Right cardiac atrium (tissue), 5 donors: ENCODE results near the gene AFDN. TPM values are rescaled to one million over a fixed set of nuclear protein-coding genes. Genes with fewer than 3 reads are reported as not detected.

ENCODE experiments used
- ATAC-seq, 2 donors: fragments of 200-7000 bp; cut with Tn5 transposase; one replicate each; pipeline versions ENCODE4 v1.8.0 to v1.9.1; 2020; ENCODE audit warnings: moderate library complexity in 2 of 2, mild to moderate bottlenecking in 1 of 2
- DNase-seq, 3 donors: peaks; one replicate each; pipeline ENCODE4 v3.0.0-alpha.2; 2020
- H3K27ac ChIP-seq: one replicate; pipeline ENCODE4 v1.5.1; 2013; ENCODE audit warnings: mild to moderate bottlenecking, low read length, control low read depth, moderate library complexity
- H3K27me3 ChIP-seq: one replicate; pipeline ENCODE4 v1.6.1; 2013; ENCODE audit not compliant: control insufficient read depth, insufficient read depth
- H3K4me1 ChIP-seq: one replicate; pipeline ENCODE4 v1.6.1; 2013; ENCODE audit warnings: low read length; ENCODE audit not compliant: control insufficient read depth, insufficient read depth
- H3K4me3 ChIP-seq: one replicate; pipeline ENCODE4 v1.5.1; 2013; ENCODE audit warnings: low read length, control low read depth
- H3K9me3 ChIP-seq: one replicate; pipeline ENCODE4 v1.6.1; 2013; ENCODE audit warnings: low read length; ENCODE audit not compliant: control insufficient read depth
- WGBS: extraction: QIAGEN DNeasy Blood & Tissue Kit; methylation state at CpG from one replicate; pipeline ENCODE4 v1.1.7; 2013; 5-methylcytosine and 5-hydroxymethylcytosine counted together
- intact Hi-C, 4 donors: fragments of 100-400 bp; cut with DNase I; formaldehyde crosslinking; loops; one replicate each; pipeline versions ENCODE4 v1.11.0 to v1.14.0; 2022 to 2023
- polyA plus RNA-seq: library from polyadenylated mRNA; stranded (reverse); fragments of 200-250 nt; gene quantifications from one replicate; pipeline ENCODE4 v1.2.3, GENCODE V29; 2013
- total RNA-seq, 4 donors: library from RNA; stranded (reverse); fragmentation: NEBNext Ultra II Directional; extraction: Animal tissue kit (Norgen Biotek cat#: 25700); gene quantifications; one replicate each; pipeline ENCODE4 v1.2.1, GENCODE V29; 2021
- donor health status: healthy with polysubstance abuse.
- donor health status: DM: no; HTN: yes; CAD: no.
- donor health status: DM: no; HTN: no; CAD: no.
- donor health status: DM: no; HTN: yes; CAD: no; lungs with severe emphysema.
- donor health status: DM: yes; HTN: yes; CAD: no.

AFDN gene
- total and polyA plus RNA-seq, 5 donors: 23.0 to 58.0 (median 48.6) TPM

DNA sequence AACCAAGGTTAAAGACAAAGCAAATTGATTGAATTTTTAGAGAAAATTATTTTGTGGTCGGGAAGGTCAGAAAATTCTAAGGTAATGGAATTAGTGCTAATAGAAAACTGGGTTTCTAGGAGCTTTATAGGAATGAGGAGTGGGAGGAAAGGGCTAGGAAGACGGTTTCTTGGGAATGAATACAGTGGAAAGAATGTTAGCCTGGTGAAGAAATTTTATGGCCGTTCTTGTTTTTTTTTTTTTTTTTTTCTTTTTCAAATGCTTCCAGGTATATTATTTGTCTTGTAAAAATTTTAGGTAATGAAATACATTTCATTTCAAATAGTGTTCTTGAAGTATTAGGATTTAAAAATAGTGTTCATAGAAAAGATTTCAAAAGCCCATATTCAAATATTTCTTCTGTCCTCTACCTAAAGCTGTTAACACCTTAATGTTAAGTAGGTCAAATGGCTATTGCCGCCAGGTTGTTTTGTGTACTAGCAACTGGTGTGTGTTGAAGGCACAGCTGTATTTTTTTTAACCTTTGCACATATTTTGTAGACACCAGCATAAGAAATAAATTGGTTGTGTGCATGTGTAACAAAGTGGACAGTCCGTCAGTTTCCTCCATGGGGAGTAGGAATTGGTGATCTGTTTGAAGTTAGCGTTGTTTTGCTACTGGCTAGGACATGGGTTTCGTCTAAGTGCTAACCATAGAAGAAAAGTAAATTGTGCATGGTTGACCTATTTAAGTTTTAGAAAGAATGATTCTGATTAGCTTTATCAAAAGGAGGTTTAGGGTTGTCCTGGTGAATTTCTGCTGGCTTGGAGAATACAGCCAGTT, 32.3 kb downstream of the AFDN start:
- no peak overlapping the region for H3K4me3 ChIP-seq
- peaks cover 7% of the 10 kb centered on the region for H3K4me1 ChIP-seq
- DNase-seq (no peak), ATAC-seq (no peak)
- no peak overlapping the region for H3K27ac ChIP-seq
- no peaks in the 10 kb centered on the region for H3K9me3 ChIP-seq
- H3K27me3 ChIP-seq: no peaks in the 10 kb centered on the region
- intact Hi-C loops: no loop called here
- WGBS: 47% methylated on average over 7 of the region's 7 CpGs

DNA sequence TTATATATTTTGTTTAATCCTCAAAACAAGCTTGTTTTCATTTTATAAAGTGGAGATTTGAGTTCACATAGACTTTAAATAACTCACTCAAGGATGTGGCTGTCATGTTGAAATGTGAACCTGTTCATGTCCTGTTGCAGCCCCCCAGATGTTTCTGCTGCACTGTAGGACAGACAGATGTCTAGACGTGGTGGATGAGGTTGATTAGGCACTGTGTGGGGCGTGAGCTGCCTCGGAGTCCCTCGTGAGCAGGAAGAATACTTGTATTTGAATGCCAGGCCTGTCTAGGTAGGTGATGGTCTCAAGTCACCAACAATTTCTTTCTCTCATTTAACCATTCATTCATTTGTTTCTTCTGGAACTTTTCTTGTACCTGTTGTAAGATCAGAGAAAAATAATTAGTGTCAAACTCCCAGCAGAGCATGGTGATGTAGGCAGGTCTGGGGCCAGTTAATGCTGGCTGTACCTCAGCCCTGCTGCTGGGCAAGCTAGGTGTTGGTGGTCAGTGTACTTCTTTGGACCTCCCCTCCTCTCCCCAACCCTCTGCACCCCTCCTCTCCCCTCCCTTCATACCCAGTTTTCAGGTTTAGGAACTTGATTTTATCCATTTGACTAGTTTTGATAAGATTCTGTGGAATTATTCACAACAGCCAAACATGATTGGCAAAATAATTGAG, 34.0 kb downstream of the AFDN start:
- ATAC-seq: no peak
- Histone ChIP-seq H3K27ac (no peak overlapping the region), H3K4me1 (peaks cover 7% of the 10 kb centered on the region), H3K9me3 (no peaks in the 10 kb centered on the region), H3K27me3 (no peaks in the 10 kb centered on the region), H3K4me3 (no peak overlapping the region)
- WGBS: 65% methylated on average over 4 of the region's 4 CpGs
- intact Hi-C loops: no loop called here
- no peak for DNase-seq

DNA sequence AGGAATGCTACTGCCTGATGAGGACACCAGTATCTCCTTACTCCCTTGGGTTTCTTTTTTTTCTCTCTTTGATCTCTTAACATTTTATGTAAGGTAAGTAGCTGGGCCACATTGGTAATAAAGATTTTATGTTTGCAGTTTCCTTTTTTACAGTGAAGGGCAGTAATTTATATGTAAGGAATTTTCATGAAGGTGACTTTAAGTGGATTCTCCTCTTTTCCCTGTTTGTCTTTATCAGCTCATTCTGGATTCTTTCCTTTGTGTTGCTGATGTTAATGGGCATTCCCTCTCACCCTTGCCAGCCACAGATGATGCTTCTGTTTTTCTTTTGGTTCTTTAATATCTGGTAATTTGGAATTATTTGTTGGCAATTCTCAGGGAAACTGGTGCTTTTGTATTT, 34.7 kb downstream of the AFDN start:
- peaks cover 7% of the 10 kb centered on the region for H3K4me1 ChIP-seq
- no peaks in the 10 kb centered on the region for H3K9me3 ChIP-seq
- no peak overlapping the region for H3K4me3 ChIP-seq
- no peak for ATAC-seq
- H3K27ac ChIP-seq: no peak overlapping the region
- DNase-seq: no peak
- no peaks in the 10 kb centered on the region for H3K27me3 ChIP-seq
- intact Hi-C loops: no loop called here

- no peak for DNase-seq
- H3K4me1 ChIP-seq: peaks cover 7% of the 10 kb centered on the region
- no peak overlapping the region for H3K27ac ChIP-seq
- WGBS: 95% methylated on average over 4 of the region's 4 CpGs
- no peak for ATAC-seq
- intact Hi-C loops: no loop called here
- H3K27me3 ChIP-seq: no peaks in the 10 kb centered on the region
- no peak overlapping the region for H3K4me3 ChIP-seq
- no peaks in the 10 kb centered on the region for H3K9me3 ChIP-seq
Observed at GRCh38 chr6:167863897-167864296, 37.2 kb downstream of the AFDN start.

DNA sequence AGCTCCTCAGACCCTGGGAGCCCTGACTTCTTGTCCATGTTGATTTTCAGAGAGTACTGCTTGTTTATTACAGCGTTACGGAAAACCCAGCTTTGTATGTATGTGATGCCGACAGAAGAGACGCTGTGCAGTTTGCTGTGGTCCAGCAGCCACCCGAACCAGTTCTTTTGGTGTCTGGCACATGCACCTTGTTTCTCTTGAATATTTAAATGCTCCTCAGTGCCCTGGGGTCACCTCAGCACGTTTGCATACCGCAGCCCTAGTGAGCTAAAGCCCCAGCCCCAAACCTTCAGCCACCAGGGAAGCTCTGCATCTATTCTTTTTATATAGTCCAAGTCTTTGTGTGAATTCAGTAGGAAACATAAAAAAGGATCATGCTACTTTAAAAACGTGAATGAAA, 39.9 kb downstream of the AFDN start:
- ATAC-seq: no peak
- no peak overlapping the region for H3K27ac ChIP-seq
- H3K9me3 ChIP-seq: no peaks in the 10 kb centered on the region
- no peak for DNase-seq
- H3K4me1 ChIP-seq: peaks cover 2% of the 10 kb centered on the region
- no peaks in the 10 kb centered on the region for H3K27me3 ChIP-seq
- no peak overlapping the region for H3K4me3 ChIP-seq
- intact Hi-C loops: no loop called here
- 81% methylated on average over 8 of the region's 8 CpGs for WGBS

DNA sequence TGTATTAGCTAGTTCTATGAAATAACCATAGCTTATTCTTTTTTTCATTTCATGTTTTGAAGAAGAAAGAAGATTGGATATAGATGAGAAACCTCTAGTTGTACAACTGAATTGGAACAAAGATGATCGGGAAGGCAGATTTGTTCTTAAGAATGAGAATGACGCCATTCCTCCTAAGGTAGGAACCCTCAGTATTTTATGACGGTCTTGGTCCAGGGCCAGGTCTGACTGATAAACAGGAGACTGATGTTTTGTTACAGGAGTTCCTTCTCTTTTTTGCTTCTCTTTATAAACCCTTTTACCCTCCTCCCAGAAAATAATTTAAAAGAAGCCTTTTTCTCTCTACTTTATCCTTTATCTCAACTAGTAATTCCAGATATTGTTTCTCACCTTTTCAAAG, 43.6 kb downstream of the AFDN start:
- H3K4me1 ChIP-seq: no peaks in the 10 kb centered on the region
- H3K27ac ChIP-seq: no peak overlapping the region
- H3K4me3 ChIP-seq: no peak overlapping the region
- DNase-seq (peak in 2 of 3 donors; percentile 12 to 48), ATAC-seq (no peak)
- intact Hi-C loops: no loop called here
- H3K9me3 ChIP-seq: no peaks in the 10 kb centered on the region
- WGBS: 63% methylated on average over 3 of the region's 3 CpGs
- no peaks in the 10 kb centered on the region for H3K27me3 ChIP-seq

- Histone ChIP-seq H3K9me3 (no peaks in the 10 kb centered on the region), H3K27ac (no peak overlapping the region), H3K27me3 (no peaks in the 10 kb centered on the region), H3K4me1 (no peaks in the 10 kb centered on the region), H3K4me3 (no peak overlapping the region)
- 91% methylated on average over 2 of the region's 2 CpGs for WGBS
- intact Hi-C loops: no loop called here
- DNase-seq (no peak), ATAC-seq (no peak)
Observed at GRCh38 chr6:167872538-167873210, 46.0 kb downstream of the AFDN start.

- H3K27me3 ChIP-seq: no peaks in the 10 kb centered on the region
- H3K4me3 ChIP-seq: no peak overlapping the region
- ATAC-seq (no peak), DNase-seq (no peak)
- no peaks in the 10 kb centered on the region for H3K9me3 ChIP-seq
- H3K27ac ChIP-seq: no peak overlapping the region
- no peaks in the 10 kb centered on the region for H3K4me1 ChIP-seq
- WGBS: 92% methylated on average over 9 of the region's 9 CpGs
- intact Hi-C loops: no loop called here
Observed at GRCh38 chr6:167877994-167878779, 51.5 kb downstream of the AFDN start.

DNA sequence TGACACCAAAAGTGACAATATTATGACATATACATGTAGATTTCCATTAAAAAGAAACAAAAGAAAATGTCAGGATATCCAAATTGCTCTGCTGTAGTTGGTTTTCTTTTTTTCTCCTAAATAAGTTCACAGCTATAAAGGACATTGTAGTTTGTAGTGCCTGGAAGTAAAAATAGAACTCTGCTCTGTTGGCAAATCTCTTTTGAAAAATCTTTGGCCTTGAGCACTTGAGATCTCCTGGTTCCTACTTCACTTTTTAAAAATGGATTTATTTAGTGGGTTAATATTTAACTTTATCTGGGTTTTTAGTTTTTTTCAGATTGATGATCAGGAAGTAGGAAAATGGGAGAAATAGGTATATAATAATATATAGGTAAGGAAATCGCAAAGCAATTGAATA, 52.9 kb downstream of the AFDN start:
- intact Hi-C loops: no loop called here

GRCh38 chr6:167881327-167881726, 54.6 kb downstream of the AFDN start:
- 91% methylated on average over 2 of the region's 2 CpGs for WGBS
- DNase-seq: no peak
- ATAC-seq: no peak
- H3K4me1 ChIP-seq: no peaks in the 10 kb centered on the region
- no peaks in the 10 kb centered on the region for H3K27me3 ChIP-seq
- no peak overlapping the region for H3K4me3 ChIP-seq
- intact Hi-C loops: no loop called here
- no peak overlapping the region for H3K27ac ChIP-seq
- no peaks in the 10 kb centered on the region for H3K9me3 ChIP-seq

More for the DNA sequence above, 52.9 kb downstream of the AFDN start:
- ATAC-seq (no peak), DNase-seq (no peak)
- Histone ChIP-seq H3K4me3 (no peak overlapping the region), H3K4me1 (no peaks in the 10 kb centered on the region), H3K9me3 (no peaks in the 10 kb centered on the region), H3K27me3 (no peaks in the 10 kb centered on the region), H3K27ac (no peak overlapping the region)
- 92% methylated on average over 1 of the region's 1 CpG for WGBS

GRCh38 chr6:167882244-167882643, 55.5 kb downstream of the AFDN start:
- DNase-seq (no peak), ATAC-seq (no peak)
- H3K9me3 ChIP-seq: no peaks in the 10 kb centered on the region
- no peaks in the 10 kb centered on the region for H3K27me3 ChIP-seq
- no peak overlapping the region for H3K4me3 ChIP-seq
- H3K4me1 ChIP-seq: no peaks in the 10 kb centered on the region
- WGBS: 96% methylated on average over 6 of the region's 6 CpGs
- no peak overlapping the region for H3K27ac ChIP-seq
- intact Hi-C loops: no loop called here
